ENCODE results near the gene SORCS2. TPM values are rescaled to one million over a fixed set of nuclear protein-coding genes. Genes with fewer than 3 reads are reported as not detected.

The SORCS2 gene
- total RNA-seq, 1 experiment from 2014 or later, result 0.91 TPM

GRCh38 chr4:7186031-7186430 lies 6.3 kb upstream of the SORCS2 start:
- no peak for DNase-seq (ENCODE audit: low read depth)

GRCh38 chr4:7186516-7187167 lies 5.7 kb upstream of the SORCS2 start:
- no peak for DNase-seq (ENCODE audit: low read depth)

GRCh38 chr4:7187168-7187535 lies 5.2 kb upstream of the SORCS2 start:
- DNase-seq (ENCODE audit: low read depth), result no peak

GRCh38 chr4:7187691-7188090 lies 4.6 kb upstream of the SORCS2 start:
- no peak for DNase-seq (ENCODE audit: low read depth)

- DNase-seq (ENCODE audit: low read depth), result no peak
Measured at GRCh38 chr4:7189066-7189465, 3.3 kb upstream of the SORCS2 start.

- peak; percentile 4 for DNase-seq (ENCODE audit: low read depth)
Measured at GRCh38 chr4:7189475-7190277, 2.7 kb upstream of the SORCS2 start.

GRCh38 chr4:7190278-7190594 lies 2.1 kb upstream of the SORCS2 start:
- no peak for DNase-seq (ENCODE audit: low read depth)

GRCh38 chr4:7190691-7191545 lies 1.4 kb upstream of the SORCS2 start:
- peak; percentile 0 for DNase-seq (ENCODE audit: low read depth)

GRCh38 chr4:7191546-7192251 lies 639 bp upstream of the SORCS2 start:
- DNase-seq (ENCODE audit: low read depth), result no peak

GRCh38 chr4:7193030-7193958 lies 956 bp downstream of the SORCS2 start:
- DNase-seq (ENCODE audit: low read depth), result peak; percentile 50

GRCh38 chr4:7194251-7195140 lies 2.2 kb downstream of the SORCS2 start:
- DNase-seq (ENCODE audit: low read depth), result peak; percentile 69

GRCh38 chr4:7195141-7195515 lies 2.8 kb downstream of the SORCS2 start:
- DNase-seq (ENCODE audit: low read depth), result no peak

- DNase-seq (ENCODE audit: low read depth), result peak; percentile 35
Measured at GRCh38 chr4:7195546-7196287, 3.4 kb downstream of the SORCS2 start.

GRCh38 chr4:7196288-7196651 lies 3.9 kb downstream of the SORCS2 start:
- DNase-seq (ENCODE audit: low read depth), result no peak

GRCh38 chr4:7196736-7197135 lies 4.4 kb downstream of the SORCS2 start:
- no peak for DNase-seq (ENCODE audit: low read depth)

- no peak for DNase-seq (ENCODE audit: low read depth)
Measured at GRCh38 chr4:7197910-7198309, 5.6 kb downstream of the SORCS2 start.

GRCh38 chr4:7198440-7199128 lies 6.2 kb downstream of the SORCS2 start:
- DNase-seq (ENCODE audit: low read depth), result no peak

- no peak for DNase-seq (ENCODE audit: low read depth)
Measured at GRCh38 chr4:7199129-7199725, 6.9 kb downstream of the SORCS2 start.
